VCaP (cell line): Measurements from ENCODE around the gene NYNRIN.

Experiments
- H3K27ac ChIP-seq: fragments of 450-650 bp; 2 replicates; pipeline ENCODE4 v1.5.1; 2017
- TF ChIP-seq, protein P1 (sequence below): fragments of 450-650 bp; conservative IDR thresholded peaks from 2 replicates; pipeline ENCODE4 v1.5.1; 2017; ENCODE audit warnings: mild to moderate bottlenecking, moderate library complexity

The NYNRIN gene

DNA sequence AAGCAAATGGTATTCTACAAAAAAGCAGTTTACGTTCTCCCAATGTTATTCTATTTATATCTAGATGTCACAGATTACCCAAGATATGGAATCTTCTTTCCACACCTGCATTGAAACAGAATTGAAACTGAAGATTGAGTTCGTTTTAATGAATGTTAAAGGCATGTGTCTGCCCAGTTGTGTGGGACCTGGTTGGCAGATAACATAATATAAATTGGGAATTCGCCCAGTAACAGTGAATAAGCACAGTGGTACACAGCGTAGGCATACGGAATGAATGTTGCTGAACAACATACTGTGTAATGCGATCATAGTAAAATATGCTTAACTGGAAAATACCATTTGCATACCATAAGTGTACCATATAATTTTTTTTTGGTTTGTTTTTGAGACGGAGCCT is 35.2 kb downstream of the NYNRIN start:
- TF ChIP-seq, protein P1, sequence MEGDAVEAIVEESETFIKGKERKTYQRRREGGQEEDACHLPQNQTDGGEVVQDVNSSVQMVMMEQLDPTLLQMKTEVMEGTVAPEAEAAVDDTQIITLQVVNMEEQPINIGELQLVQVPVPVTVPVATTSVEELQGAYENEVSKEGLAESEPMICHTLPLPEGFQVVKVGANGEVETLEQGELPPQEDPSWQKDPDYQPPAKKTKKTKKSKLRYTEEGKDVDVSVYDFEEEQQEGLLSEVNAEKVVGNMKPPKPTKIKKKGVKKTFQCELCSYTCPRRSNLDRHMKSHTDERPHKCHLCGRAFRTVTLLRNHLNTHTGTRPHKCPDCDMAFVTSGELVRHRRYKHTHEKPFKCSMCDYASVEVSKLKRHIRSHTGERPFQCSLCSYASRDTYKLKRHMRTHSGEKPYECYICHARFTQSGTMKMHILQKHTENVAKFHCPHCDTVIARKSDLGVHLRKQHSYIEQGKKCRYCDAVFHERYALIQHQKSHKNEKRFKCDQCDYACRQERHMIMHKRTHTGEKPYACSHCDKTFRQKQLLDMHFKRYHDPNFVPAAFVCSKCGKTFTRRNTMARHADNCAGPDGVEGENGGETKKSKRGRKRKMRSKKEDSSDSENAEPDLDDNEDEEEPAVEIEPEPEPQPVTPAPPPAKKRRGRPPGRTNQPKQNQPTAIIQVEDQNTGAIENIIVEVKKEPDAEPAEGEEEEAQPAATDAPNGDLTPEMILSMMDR, result no peak
- peak overlapping the region; percentile 88 for H3K27ac ChIP-seq

DNA sequence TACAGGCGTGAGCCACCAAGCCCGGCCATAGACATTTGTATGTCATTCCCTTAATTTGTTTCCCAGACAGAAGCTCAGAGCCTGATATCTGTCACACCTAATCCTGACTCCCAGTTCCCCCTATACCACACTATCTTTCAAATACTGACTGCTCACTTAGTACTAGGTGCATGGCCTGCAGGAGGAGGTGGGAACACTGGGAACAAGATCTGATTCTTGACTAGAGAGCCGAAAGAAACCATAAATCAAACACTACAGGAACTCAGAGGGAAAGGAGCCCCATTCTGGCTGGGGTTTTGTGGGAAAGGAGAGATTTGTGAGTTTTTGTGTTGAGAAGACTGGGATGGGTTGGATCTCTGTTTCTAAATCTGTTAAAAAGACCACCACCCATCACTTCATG is 35.9 kb downstream of the NYNRIN start:
- TF ChIP-seq, protein P1, result no peak
- H3K27ac ChIP-seq, result peak overlapping the region; percentile 88

DNA sequence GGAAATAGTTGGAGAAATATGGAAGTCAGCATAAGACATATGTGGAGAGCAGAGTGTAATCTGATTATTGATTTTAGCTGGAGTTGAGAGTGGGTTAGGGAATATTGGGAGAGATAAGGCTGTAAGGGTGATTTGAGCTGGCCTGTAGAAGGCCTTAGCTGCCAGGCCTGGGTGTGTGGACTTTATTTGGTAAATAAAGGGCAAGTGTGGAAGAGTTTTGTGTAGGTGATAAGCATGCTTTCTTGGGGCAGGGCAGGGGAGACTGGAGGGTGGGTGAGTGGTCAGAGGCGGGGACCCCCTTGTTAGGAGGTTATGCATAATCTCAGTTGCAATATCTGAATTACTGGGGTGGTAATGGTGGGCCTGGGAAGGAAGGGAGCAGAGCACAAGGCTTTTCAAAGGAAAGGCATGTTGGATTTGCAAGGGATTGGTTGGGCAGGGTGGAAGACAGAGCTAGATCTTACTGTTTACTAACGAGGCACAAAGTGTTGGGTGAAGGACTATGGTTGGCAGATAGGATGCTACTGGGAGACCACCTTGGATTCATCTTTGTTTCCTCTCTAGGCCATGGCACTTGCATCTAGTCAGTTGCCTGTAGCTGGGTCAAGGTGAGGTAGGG is 36.5 kb downstream of the NYNRIN start:
- no peak overlapping the region for H3K27ac ChIP-seq
- TF ChIP-seq, protein P1, result no peak

DNA sequence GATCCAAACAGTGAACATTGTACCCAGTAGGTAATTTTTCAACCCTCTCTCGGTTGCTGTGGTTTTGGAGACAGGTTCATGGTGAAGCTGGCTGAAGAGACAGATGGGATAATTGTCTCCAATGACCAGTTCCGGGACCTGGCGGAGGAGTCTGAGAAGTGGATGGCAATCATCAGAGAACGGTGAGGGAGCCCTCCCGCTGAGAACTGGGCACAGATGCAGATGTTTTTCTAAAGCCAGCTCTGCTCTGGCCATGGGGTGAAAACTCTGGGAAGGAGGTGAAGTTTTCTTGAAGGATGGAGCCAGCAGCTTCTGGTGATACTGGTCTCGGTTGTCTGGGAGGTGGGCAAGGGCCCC is 37.2 kb downstream of the NYNRIN start:
- TF ChIP-seq, protein P1, result no peak
- H3K27ac ChIP-seq, result no peak overlapping the region

DNA sequence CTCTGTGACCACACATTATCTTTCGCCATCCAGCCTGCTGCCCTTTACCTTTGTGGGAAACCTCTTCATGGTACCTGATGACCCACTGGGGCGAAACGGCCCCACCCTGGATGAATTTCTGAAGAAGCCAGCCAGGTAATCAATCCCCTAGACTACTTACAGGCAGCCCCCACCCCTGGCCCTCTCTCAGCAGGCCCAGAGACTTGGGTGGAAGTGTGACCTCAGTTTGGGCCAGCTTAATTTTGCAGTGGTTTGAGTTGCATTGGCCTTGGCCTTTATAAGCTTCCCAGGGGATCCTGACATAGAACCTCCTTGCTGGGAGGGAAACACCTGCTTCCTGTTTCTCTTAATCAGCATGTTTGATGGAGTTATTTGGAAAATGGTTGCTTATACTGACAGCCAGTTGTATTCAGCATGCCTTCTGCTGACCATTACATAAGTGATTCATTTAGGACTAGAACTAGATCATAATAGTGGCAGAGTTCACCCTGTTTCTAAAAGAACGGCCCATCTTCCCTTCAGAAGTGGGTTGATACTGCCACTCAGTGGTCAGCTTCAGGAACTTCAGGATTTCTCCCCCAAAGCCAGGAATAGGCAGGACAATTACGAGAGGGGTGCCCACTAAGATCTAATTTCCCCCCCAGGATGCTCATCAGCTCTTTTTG is 37.7 kb downstream of the NYNRIN start:
- TF ChIP-seq, protein P1, result peak; percentile 84
- no peak overlapping the region for H3K27ac ChIP-seq

DNA sequence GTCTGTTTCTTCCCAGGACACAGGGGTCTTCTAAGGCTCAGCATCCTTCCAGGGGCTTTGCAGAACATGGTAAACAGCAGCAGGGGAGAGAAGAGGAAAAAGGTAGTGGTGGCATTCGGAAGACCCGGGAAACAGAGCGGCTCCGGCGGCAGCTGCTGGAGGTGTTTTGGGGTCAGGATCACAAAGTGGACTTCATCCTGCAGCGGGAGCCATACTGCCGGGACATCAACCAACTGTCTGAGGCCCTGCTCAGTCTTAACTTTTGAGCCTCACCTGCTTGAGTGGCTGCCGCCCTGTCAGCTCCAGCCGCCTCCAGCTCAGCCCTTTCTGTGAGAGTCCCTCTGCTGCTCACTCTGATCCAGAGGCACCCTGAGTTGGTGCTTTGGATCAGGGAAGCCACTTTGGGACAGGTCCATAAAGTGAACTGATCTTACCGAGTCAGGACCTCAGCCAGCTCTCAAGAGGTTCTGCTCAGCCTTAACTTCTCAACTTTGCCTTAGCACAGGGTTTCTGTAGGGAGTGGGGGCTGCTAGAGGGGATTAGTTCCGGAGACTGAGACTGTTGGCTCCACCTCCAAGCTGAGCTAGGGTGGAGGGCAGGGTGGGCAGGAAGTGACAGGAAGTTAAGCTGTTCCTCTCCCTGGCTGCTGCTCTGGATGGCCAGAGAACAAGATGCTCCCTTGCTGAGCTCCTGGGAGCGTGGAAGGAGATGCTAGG is 38.4 kb downstream of the NYNRIN start:
- TF ChIP-seq, protein P1, result peak; percentile 29
- H3K27ac ChIP-seq, result no peak overlapping the region

DNA sequence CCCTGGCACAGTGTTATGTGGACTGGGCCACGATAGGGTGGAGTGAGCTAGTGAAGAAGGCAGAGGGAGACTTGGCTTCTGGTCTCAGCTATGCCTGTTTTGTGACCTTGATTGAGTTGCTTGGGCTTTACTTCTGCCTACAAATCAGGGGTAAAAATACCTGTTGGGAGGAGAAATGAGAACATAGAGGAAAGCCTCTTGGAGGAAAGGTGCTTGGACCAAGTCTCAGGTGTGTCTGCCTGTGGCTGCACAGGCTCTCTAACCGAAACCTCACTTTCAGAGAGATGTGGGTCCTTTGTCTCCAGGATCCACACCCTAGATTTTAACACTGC is 38.9 kb downstream of the NYNRIN start:
- TF ChIP-seq, protein P1, result no peak
- no peak overlapping the region for H3K27ac ChIP-seq
